OCI-LY1 (cell line): Measurements from ENCODE around the gene VENTX.

Source experiments
- H2AFZ ChIP-seq: fragments of 200-600 bp; sonication (generic), shearing (Covaris generic); 2 replicates; pipeline ENCODE4 v1.6.0; 2014; ENCODE audit warnings: antibody characterized with exemption, mild to moderate bottlenecking, low read length
- H3F3A ChIP-seq: fragments of 200-600 bp; sonication (generic), shearing (Covaris generic); 2 replicates; pipeline ENCODE4 v1.6.0; 2014; ENCODE audit warnings: mild to moderate bottlenecking, antibody characterized with exemption, low read length, moderate library complexity; ENCODE audit not compliant: insufficient read depth
- H3K27ac ChIP-seq: fragments of 200-600 bp; sonication (generic); 2 replicates; pipeline ENCODE4 v1.5.1; 2014; ENCODE audit warnings: low read length, mixed run types, mild to moderate bottlenecking, low read depth; ENCODE audit not compliant: poor library complexity, severe bottlenecking
- H3K27me3 ChIP-seq: fragments of 200-600 bp; sonication (generic); 2 replicates; pipeline ENCODE4 v1.6.0; 2014; ENCODE audit warnings: antibody characterized with exemption, mild to moderate bottlenecking, low read length, moderate library complexity; ENCODE audit not compliant: insufficient read depth
- H3K36me3 ChIP-seq: fragments of 200-600 bp; sonication (generic); 2 replicates; pipeline ENCODE4 v1.6.1; 2014; ENCODE audit warnings: mild to moderate bottlenecking, antibody characterized with exemption, low read length, moderate library complexity, mixed read lengths; ENCODE audit not compliant: insufficient read depth
- H3K4me1 ChIP-seq: fragments of 200-600 bp; sonication (generic); 2 replicates; pipeline ENCODE4 v1.5.1; 2014; ENCODE audit warnings: mild to moderate bottlenecking, low read length, moderate library complexity; ENCODE audit not compliant: insufficient read depth, severe bottlenecking
- H3K4me2 ChIP-seq: fragments of 200-600 bp; sonication (generic), shearing (Covaris generic); 2 replicates; pipeline ENCODE4 v1.6.1; 2014; ENCODE audit warnings: low read length
- H3K4me3 ChIP-seq: fragments of 200-600 bp; sonication (generic); 2 replicates; pipeline ENCODE4 v1.5.1; 2014; ENCODE audit warnings: low read length, low read depth, mild to moderate bottlenecking, mixed read lengths; ENCODE audit not compliant: poor library complexity, severe bottlenecking
- H3K79me2 ChIP-seq: fragments of 200-600 bp; shearing (Covaris generic); 2 replicates; pipeline ENCODE4 v1.6.1; 2016; ENCODE audit warnings: mixed run types, low read length, mixed read lengths; ENCODE audit not compliant: insufficient read depth
- H3K9ac ChIP-seq: fragments of 200-600 bp; sonication (generic), shearing (Covaris generic); 2 replicates; pipeline ENCODE4 v1.6.1; 2014; ENCODE audit warnings: mild to moderate bottlenecking, low read length, mixed read lengths
- H3K9me2 ChIP-seq: fragments of 200-600 bp; sonication (generic), shearing (Covaris generic); 2 replicates; pipeline ENCODE4 v1.6.1; 2014; ENCODE audit warnings: low read depth, mild to moderate bottlenecking, low read length, mixed read lengths
- H3K9me3 ChIP-seq: fragments of 200-600 bp; shearing (Covaris generic); 2 replicates; pipeline ENCODE4 v1.6.1; 2014; ENCODE audit warnings: low read length, mixed read lengths
- H4K20me1 ChIP-seq: fragments of 200-600 bp; sonication (generic), shearing (Covaris generic); 2 replicates; pipeline ENCODE4 v1.6.0; 2016; ENCODE audit warnings: mild to moderate bottlenecking, low read length; ENCODE audit not compliant: insufficient read depth
- EZH2 ChIP-seq: fragments of 200-600 bp; sonication (generic), shearing (Covaris generic); IDR thresholded peaks from 2 replicates; pipeline ENCODE4 v1.8.0; 2017; ENCODE audit warnings: borderline replicate concordance, mixed run types, mild to moderate bottlenecking, antibody characterized with exemption, low read length, moderate library complexity, mixed read lengths
- TF ChIP-seq, protein P1 (sequence below): fragments of 200-600 bp; sonication (generic), shearing (Covaris generic); IDR thresholded peaks from 2 replicates; pipeline ENCODE4 v1.5.1; 2017; ENCODE audit warnings: mild to moderate bottlenecking, antibody characterized with exemption, low read length, moderate library complexity, mixed read lengths

Gene VENTX

DNA sequence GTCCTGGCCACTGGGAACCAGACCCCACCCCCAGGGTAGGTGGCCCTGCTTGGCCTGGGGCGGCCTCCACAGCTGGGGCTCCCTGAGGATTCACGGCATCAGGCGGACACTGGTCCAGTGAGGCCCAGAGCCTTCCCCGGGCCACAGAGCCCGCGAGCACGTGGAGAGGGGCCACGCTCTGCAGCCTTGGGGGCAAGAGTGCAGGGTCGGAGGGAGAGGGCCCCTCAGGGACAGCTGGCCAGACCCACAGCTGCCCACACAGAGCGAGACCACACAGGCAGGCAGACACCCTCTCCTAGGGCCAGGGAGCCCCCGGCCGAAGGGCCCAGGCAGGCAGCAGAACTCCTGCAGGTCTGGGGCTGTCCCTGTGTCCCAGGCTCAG, 10.7 kb downstream of the VENTX start:
- H4K20me1 ChIP-seq: no peaks in the 10 kb centered on the region
- H2AFZ ChIP-seq: no peak overlapping the region
- H3K27ac ChIP-seq: no peak overlapping the region
- H3K27me3 ChIP-seq: peaks cover 8% of the 10 kb centered on the region
- no peaks in the 10 kb centered on the region for H3F3A ChIP-seq
- TF ChIP-seq EZH2: no peak
- TF ChIP-seq, protein P1, sequence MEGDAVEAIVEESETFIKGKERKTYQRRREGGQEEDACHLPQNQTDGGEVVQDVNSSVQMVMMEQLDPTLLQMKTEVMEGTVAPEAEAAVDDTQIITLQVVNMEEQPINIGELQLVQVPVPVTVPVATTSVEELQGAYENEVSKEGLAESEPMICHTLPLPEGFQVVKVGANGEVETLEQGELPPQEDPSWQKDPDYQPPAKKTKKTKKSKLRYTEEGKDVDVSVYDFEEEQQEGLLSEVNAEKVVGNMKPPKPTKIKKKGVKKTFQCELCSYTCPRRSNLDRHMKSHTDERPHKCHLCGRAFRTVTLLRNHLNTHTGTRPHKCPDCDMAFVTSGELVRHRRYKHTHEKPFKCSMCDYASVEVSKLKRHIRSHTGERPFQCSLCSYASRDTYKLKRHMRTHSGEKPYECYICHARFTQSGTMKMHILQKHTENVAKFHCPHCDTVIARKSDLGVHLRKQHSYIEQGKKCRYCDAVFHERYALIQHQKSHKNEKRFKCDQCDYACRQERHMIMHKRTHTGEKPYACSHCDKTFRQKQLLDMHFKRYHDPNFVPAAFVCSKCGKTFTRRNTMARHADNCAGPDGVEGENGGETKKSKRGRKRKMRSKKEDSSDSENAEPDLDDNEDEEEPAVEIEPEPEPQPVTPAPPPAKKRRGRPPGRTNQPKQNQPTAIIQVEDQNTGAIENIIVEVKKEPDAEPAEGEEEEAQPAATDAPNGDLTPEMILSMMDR: no peak
- H3K9me2 ChIP-seq: no peaks in the 10 kb centered on the region
- no peak overlapping the region for H3K4me3 ChIP-seq
- H3K79me2 ChIP-seq: no peaks in the 10 kb centered on the region
- H3K4me2 ChIP-seq: no peak overlapping the region
- H3K36me3 ChIP-seq: no peaks in the 10 kb centered on the region
- H3K9me3 ChIP-seq: no peaks in the 10 kb centered on the region
- H3K9ac ChIP-seq: no peak overlapping the region
- H3K4me1 ChIP-seq: no peaks in the 10 kb centered on the region

DNA sequence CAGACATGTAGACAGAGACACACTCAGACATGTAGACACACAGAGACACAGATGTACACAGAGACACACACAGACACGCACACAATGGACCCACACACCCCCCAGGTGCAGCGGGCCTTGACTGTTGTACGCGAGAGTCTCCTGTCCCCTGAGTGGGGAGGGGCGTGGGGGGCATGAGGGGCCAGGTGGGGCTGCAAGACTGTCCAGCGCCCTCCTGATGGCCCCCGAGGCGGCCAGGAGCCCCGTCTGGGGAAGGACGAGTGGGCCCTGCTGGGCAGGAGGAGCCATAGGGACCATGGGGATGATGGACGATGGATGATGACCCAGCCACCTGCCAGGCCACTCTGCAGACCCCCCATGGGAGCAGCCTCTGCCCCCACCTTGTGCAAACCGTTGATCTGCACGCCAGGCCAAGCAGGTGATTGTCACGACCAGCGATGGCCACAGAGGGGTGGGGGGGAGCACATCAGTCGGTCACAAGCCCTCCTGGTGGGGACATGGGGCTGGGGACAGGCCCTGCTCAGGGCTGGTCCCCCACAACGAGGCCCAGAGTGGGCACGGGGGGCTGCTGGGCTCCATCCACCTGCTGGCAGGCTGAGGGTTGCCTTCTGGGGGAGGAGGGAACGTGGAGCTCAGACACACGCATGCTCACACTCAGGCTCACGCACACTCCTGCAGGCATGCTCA, 11.6 kb downstream of the VENTX start:
- Histone ChIP-seq H3K9me3 (no peaks in the 10 kb centered on the region), H4K20me1 (no peaks in the 10 kb centered on the region), H3K27ac (no peak overlapping the region), H3K4me1 (no peaks in the 10 kb centered on the region), H3K79me2 (no peaks in the 10 kb centered on the region), H2AFZ (no peak overlapping the region), H3K9me2 (no peaks in the 10 kb centered on the region), H3K4me2 (no peak overlapping the region), H3K4me3 (no peak overlapping the region), H3K27me3 (peaks cover 8% of the 10 kb centered on the region), H3F3A (no peaks in the 10 kb centered on the region), H3K36me3 (no peaks in the 10 kb centered on the region), H3K9ac (no peak overlapping the region)
- TF ChIP-seq, protein P1: no peak
- no peak for TF ChIP-seq EZH2

DNA sequence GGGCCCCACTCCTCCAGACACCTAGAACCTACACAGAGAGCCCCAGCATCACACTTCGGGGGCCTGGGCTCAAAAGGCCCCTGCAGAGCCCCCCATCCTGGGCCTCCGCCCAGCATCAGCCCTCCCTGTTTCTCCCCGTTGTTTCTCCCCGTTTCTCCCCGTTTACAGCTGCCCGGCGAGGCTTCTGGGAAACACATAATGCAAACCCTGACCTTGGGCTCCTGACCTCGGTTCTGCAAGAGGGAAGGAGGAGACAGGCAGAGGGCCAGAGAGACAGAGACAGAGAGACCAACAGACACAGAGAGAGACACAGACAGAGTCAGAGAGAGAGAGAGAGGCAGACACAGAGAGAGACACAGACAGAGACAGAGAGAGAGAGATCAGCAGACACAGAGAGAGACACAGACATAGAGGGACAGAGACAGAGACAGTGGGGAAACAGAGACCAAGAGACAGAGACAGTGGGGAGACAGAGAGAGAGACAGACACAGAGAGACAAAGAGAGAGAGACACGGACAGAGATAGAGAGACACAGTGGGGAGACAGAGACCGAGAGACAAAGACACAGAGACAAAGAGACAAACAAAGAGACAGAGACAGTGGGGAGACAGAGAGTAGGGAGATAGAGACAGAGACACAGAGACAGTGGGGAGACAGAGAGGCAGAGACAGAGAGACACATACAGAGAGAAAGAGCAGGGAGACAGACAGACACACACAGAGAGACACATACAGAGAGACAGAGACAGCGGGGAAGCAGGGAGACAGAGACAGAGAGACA, 12.5 kb downstream of the VENTX start:
- Histone ChIP-seq H3K27ac (no peak overlapping the region), H4K20me1 (no peaks in the 10 kb centered on the region), H3K9me3 (no peaks in the 10 kb centered on the region), H3F3A (no peaks in the 10 kb centered on the region), H3K27me3 (peaks cover 8% of the 10 kb centered on the region), H3K4me2 (no peak overlapping the region), H2AFZ (no peak overlapping the region), H3K9ac (no peak overlapping the region), H3K79me2 (no peaks in the 10 kb centered on the region), H3K4me3 (no peak overlapping the region), H3K4me1 (no peaks in the 10 kb centered on the region), H3K9me2 (no peaks in the 10 kb centered on the region), H3K36me3 (no peaks in the 10 kb centered on the region)
- TF ChIP-seq, protein P1: no peak
- TF ChIP-seq EZH2: no peak
